PC-9 (cell line): Measurements from ENCODE around the gene VPS50. TPM values are rescaled to one million over a fixed set of nuclear protein-coding genes. Genes with fewer than 3 reads are reported as not detected.

ENCODE experiments used
- BruUV-seq: library from RNA; stranded (reverse); fragments of 400-500 nt; replicated peaks from 2 replicates; lab custom pipeline; 2021; lab: Mats Ljungman, UMichigan
- CTCF ChIA-PET: fragments of 300-600 bp; sonication (Branson Sonifier 250); formaldehyde crosslinking; loops from one replicate; lab custom pipeline; 2022; ENCODE audit warnings: antibody characterized with exemption; lab: Charles Lee
- POLR2A ChIA-PET: fragments of 300-600 bp; sonication (Branson Sonifier 250); formaldehyde crosslinking; loops from one replicate; lab custom pipeline; 2022; ENCODE audit warnings: antibody characterized with exemption; ENCODE audit not compliant: unreplicated experiment; lab: Charles Lee
- DNase-seq, 2 experiments: peaks; one replicate each; pipeline versions ENCODE4 v3.0.0 to v3.0.0-alpha.2; 2015 to 2022; ENCODE audit warnings: mixed read lengths in 1 of 2
- H2AFZ ChIP-seq: fragments of 200-600 bp; sonication (generic); 2 replicates; pipeline ENCODE4 v1.8.1; 2017; ENCODE audit warnings: antibody characterized with exemption
- H3F3A ChIP-seq: fragments of 200-600 bp; sonication (generic); 2 replicates; pipeline ENCODE4 v1.8.1; 2017; ENCODE audit warnings: antibody characterized with exemption, mild to moderate bottlenecking, low read depth; ENCODE audit not compliant: insufficient read depth
- H3K27ac ChIP-seq: fragments of 200-600 bp; sonication (generic); 2 replicates; pipeline ENCODE4 v1.6.1; 2016; ENCODE audit warnings: mixed run types
- H3K27me3 ChIP-seq: fragments of 200-600 bp; sonication (generic); 2 replicates; pipeline ENCODE4 v1.6.1; 2016; ENCODE audit warnings: low read depth, mixed run types; ENCODE audit not compliant: insufficient read depth
- H3K36me3 ChIP-seq: fragments of 200-600 bp; sonication (generic); 2 replicates; pipeline ENCODE4 v1.6.1; 2016; ENCODE audit warnings: low read depth, mixed run types
- H3K4me1 ChIP-seq: fragments of 200-600 bp; sonication (generic); replicated peaks from 2 replicates; pipeline ENCODE4 v1.6.1; 2016; ENCODE audit warnings: mixed run types; ENCODE audit not compliant: insufficient read depth
- H3K4me2 ChIP-seq: fragments of 200-600 bp; sonication (generic); 2 replicates; pipeline ENCODE4 v1.6.1; 2017; ENCODE audit warnings: mixed run types
- H3K4me3 ChIP-seq: fragments of 200-600 bp; sonication (generic); 2 replicates; pipeline ENCODE4 v1.6.1; 2016; ENCODE audit warnings: mixed run types
- H3K79me2 ChIP-seq: fragments of 200-600 bp; sonication (generic); 2 replicates; pipeline ENCODE4 v1.6.1; 2017; ENCODE audit warnings: low read depth, mixed run types
- H3K9me2 ChIP-seq: fragments of 200-600 bp; sonication (generic); 2 replicates; pipeline ENCODE4 v1.8.1; 2017; ENCODE audit warnings: mild to moderate bottlenecking; ENCODE audit not compliant: insufficient read depth
- H3K9me3 ChIP-seq: fragments of 200-600 bp; sonication (generic); 2 replicates; pipeline ENCODE4 v1.8.1; 2016; ENCODE audit warnings: low read depth; ENCODE audit not compliant: insufficient read depth
- H4K20me1 ChIP-seq: fragments of 200-600 bp; sonication (generic); 2 replicates; pipeline ENCODE4 v1.8.1; 2017; ENCODE audit not compliant: insufficient read depth
- CTCF ChIP-seq: fragments of 200-600 bp; sonication (generic); conservative IDR thresholded peaks from 2 replicates; pipeline ENCODE4 v1.6.1; 2017; ENCODE audit warnings: mixed run types, antibody characterized with exemption, mild to moderate bottlenecking, moderate library complexity
- EZH2 ChIP-seq: fragments of 200-600 bp; sonication (generic); IDR thresholded peaks from 2 replicates; pipeline ENCODE4 v1.8.0; 2017; ENCODE audit warnings: antibody characterized with exemption, low read depth
- intact Hi-C: fragments of 100-400 bp; cut with micrococcal nuclease; formaldehyde crosslinking; loops from one replicate; pipeline ENCODE4 v1.10.0; 2022; ENCODE audit not compliant: unreplicated experiment
- total RNA-seq: library from RNA; stranded (reverse); gene quantifications from 2 replicates; pipeline ENCODE4 v1.2.3, GENCODE V29; 2021

The VPS50 gene
- total RNA-seq, 1 experiment from 2014 or later: 32.2 TPM

GRCh38 chr7:93378131-93378760, 146.1 kb downstream of the VPS50 start:
- H4K20me1 ChIP-seq: no peaks in the 10 kb centered on the region
- no peak for DNase-seq
- H3K36me3 ChIP-seq: no peaks in the 10 kb centered on the region
- H3K4me2 ChIP-seq: no peak overlapping the region
- ChIA-PET POLR2A (no interaction called here), CTCF (no interaction called here)
- no peak overlapping the region for H3K4me3 ChIP-seq
- no peaks in the 10 kb centered on the region for H3F3A ChIP-seq
- H2AFZ ChIP-seq: no peak overlapping the region
- H3K27me3 ChIP-seq: no peaks in the 10 kb centered on the region
- no peaks in the 10 kb centered on the region for H3K79me2 ChIP-seq
- BruUV-seq: no TSS peak
- no peaks in the 10 kb centered on the region for H3K9me2 ChIP-seq
- intact Hi-C loops: no loop called here
- H3K4me1 ChIP-seq: no peaks in the 10 kb centered on the region
- no peak overlapping the region for H3K27ac ChIP-seq
- H3K9me3 ChIP-seq: peaks cover 4% of the 10 kb centered on the region
- TF ChIP-seq EZH2: no peak
- TF ChIP-seq CTCF: no peak

- POLR2A ChIA-PET: no interaction called here
- no peak overlapping the region for H2AFZ ChIP-seq
- TF ChIP-seq CTCF (no peak), EZH2 (no peak)
- H3K9me2 ChIP-seq: no peaks in the 10 kb centered on the region
- H3K79me2 ChIP-seq: no peaks in the 10 kb centered on the region
- H3K27me3 ChIP-seq: no peaks in the 10 kb centered on the region
- CTCF ChIA-PET: no interaction called here
- no peak for DNase-seq
- intact Hi-C loops: no loop called here
- no peak overlapping the region for H3K27ac ChIP-seq
- peaks cover 4% of the 10 kb centered on the region for H3K9me3 ChIP-seq
- no peaks in the 10 kb centered on the region for H4K20me1 ChIP-seq
- H3K4me1 ChIP-seq: no peaks in the 10 kb centered on the region
- H3K4me3 ChIP-seq: no peak overlapping the region
- no peaks in the 10 kb centered on the region for H3K36me3 ChIP-seq
- no TSS peak for BruUV-seq
- no peak overlapping the region for H3K4me2 ChIP-seq
- no peaks in the 10 kb centered on the region for H3F3A ChIP-seq
These were observed 150.2 kb downstream of the VPS50 start for GRCh38 chr7:93382362-93382761.

DNA sequence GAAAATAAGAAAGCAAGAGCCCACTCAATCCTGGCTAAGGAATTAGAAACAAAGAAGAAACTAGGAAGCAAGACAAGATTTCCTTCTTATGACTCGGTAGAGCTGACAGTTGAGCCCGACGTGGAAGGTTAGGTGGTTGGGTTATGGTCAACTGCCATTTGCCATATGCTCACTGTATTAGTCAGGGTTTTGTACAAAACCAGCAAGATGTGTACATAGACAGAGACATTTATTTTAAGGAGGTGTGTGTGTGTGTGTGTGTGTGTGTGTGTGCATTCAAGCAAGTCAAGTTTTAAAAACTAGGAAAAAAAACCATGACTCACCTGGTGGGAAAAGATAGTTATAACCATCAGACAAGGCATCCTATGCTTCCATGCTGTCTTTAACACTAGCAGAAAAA, 158.5 kb downstream of the VPS50 start:
- Histone ChIP-seq H3K4me1 (no peaks in the 10 kb centered on the region), H3K36me3 (no peaks in the 10 kb centered on the region), H3K9me2 (no peaks in the 10 kb centered on the region), H3K27me3 (no peaks in the 10 kb centered on the region), H3K79me2 (no peaks in the 10 kb centered on the region), H3K9me3 (no peaks in the 10 kb centered on the region), H3F3A (no peaks in the 10 kb centered on the region), H4K20me1 (no peaks in the 10 kb centered on the region), H3K4me2 (no peak overlapping the region), H2AFZ (no peak overlapping the region), H3K4me3 (no peak overlapping the region), H3K27ac (no peak overlapping the region)
- no TSS peak for BruUV-seq
- ChIA-PET POLR2A (no interaction called here), CTCF (no interaction called here)
- no peak for DNase-seq
- intact Hi-C loops: no loop called here
- TF ChIP-seq EZH2: no peak
- no peak for TF ChIP-seq CTCF
